K562 (cell line): ENCODE results near the gene COL26A1. TPM values are rescaled to one million over a fixed set of nuclear protein-coding genes. Genes with fewer than 3 reads are reported as not detected.

Source experiments
- ATAC-seq: fragments of 200-7000 bp; cut with Tn5 transposase; 3 replicates; pipeline ENCODE4 v1.9.1; 2020; ENCODE audit warnings: moderate library complexity
- BruUV-seq: library from RNA; stranded (reverse); fragments of 400-500 nt; replicated peaks from 2 replicates; lab custom pipeline; 2021; lab: Mats Ljungman, UMichigan
- CTCF ChIA-PET: fragments of 300-600 bp; formaldehyde crosslinking; extraction: SDS; loops from one replicate; lab custom pipeline; 2021; ENCODE audit warnings: low intra/inter-chr PET ratio; lab: Yijun Ruan, JAX
- POLR2A ChIA-PET: fragments of 300-600, 350-650 bp; sonication (Branson Sonifier 250); formaldehyde crosslinking; extraction: SDS; loops from one replicate; lab custom pipeline; 2021; ENCODE audit warnings: antibody characterized with exemption, inconsistent platforms; lab: Yijun Ruan, JAX
- DNase-seq, 4 experiments: peaks; one replicate each; pipeline versions ENCODE4 v3.0.0 to v3.0.0-alpha.2; 2011 to 2018; ENCODE audit warnings: low spot score in 3 of 4, mixed read lengths in 3 of 4; ENCODE audit errors: extremely low read depth in 1 of 4
- FAIRE-seq: peaks from 2 replicates; lab custom pipeline; 2011; peaks lifted over from hg19 to GRCh38; lab: Jason Lieb, UNC
- H2AFZ ChIP-seq: 2 replicates; pipeline ENCODE4 v1.6.0; 2011; ENCODE audit warnings: low read depth, low read length, control low read depth, inconsistent platforms
- H3K27ac ChIP-seq: fragments of 200-600 bp; 3 replicates; pipeline ENCODE4 v1.8.0; 2011; ENCODE audit warnings: low read depth, mild to moderate bottlenecking, control low read depth, inconsistent platforms, low read length, moderate library complexity, mixed read lengths; ENCODE audit errors: extremely low read depth
- H3K27me3 ChIP-seq, 2 experiments: fragments of 300-600 bp in 1 of 2; 2 replicates in 1 of 2; 3 replicates in 1 of 2; pipeline versions ENCODE4 v1.6.0 to v1.8.0; 2011; ENCODE audit warnings: inconsistent platforms in 2 of 2, low read length in 2 of 2, mild to moderate bottlenecking in 1 of 2, mixed read lengths in 1 of 2, moderate library complexity in 1 of 2; ENCODE audit not compliant: control insufficient read depth in 2 of 2, insufficient read depth in 2 of 2
- H3K36me3 ChIP-seq: fragments of 300-600 bp; 3 replicates; pipeline ENCODE4 v1.8.0; 2011; ENCODE audit warnings: mild to moderate bottlenecking, low read length, inconsistent platforms; ENCODE audit not compliant: control insufficient read depth, insufficient read depth
- H3K4me1 ChIP-seq, 2 experiments: fragments of 200-600 bp in 1 of 2; replicated peaks in 1 of 2; 2 replicates in 1 of 2; 3 replicates in 1 of 2; pipeline versions ENCODE4 v1.5.1 to v1.8.0; 2011; ENCODE audit warnings: inconsistent platforms in 2 of 2, low read length in 2 of 2, mild to moderate bottlenecking in 1 of 2, mixed read lengths in 1 of 2, moderate library complexity in 1 of 2; ENCODE audit not compliant: control insufficient read depth in 2 of 2, insufficient read depth in 2 of 2
- H3K4me2 ChIP-seq: 2 replicates; pipeline ENCODE4 v1.6.1; 2011; ENCODE audit warnings: low read length, control low read depth, inconsistent platforms, mixed read lengths; ENCODE audit not compliant: insufficient read depth
- H3K4me3 ChIP-seq: fragments of 200-600 bp; sonication (generic), shearing (Covaris generic); 2 replicates; pipeline ENCODE4 v1.5.1; 2016; ENCODE audit warnings: control low read depth, inconsistent platforms
- H3K79me2 ChIP-seq: fragments of 200-600 bp; 3 replicates; pipeline ENCODE4 v1.8.0; 2011; ENCODE audit warnings: low read length, inconsistent platforms; ENCODE audit not compliant: control insufficient read depth, insufficient read depth
- H3K9ac ChIP-seq, 2 experiments: 2 replicates each; pipeline versions ENCODE4 v1.6.0 to v1.6.1; 2011; ENCODE audit warnings: low read depth in 2 of 2, low read length in 2 of 2, control low read depth in 1 of 2, inconsistent platforms in 1 of 2, mild to moderate bottlenecking in 1 of 2, mixed read lengths in 1 of 2; ENCODE audit not compliant: insufficient read depth in 1 of 2
- H3K9me1 ChIP-seq: one replicate; pipeline ENCODE4 v1.6.0; 2011; ENCODE audit warnings: inconsistent platforms, mild to moderate bottlenecking, low read length, moderate library complexity; ENCODE audit not compliant: control insufficient read depth, insufficient read depth
- H3K9me3 ChIP-seq: replicated peaks from 2 replicates; pipeline ENCODE4 v1.5.1; 2011; ENCODE audit warnings: low read depth, low read length, inconsistent platforms; ENCODE audit not compliant: control insufficient read depth, insufficient read depth
- H4K20me1 ChIP-seq: replicated peaks from 2 replicates; pipeline ENCODE4 v1.6.1; 2011; ENCODE audit warnings: low read length, inconsistent platforms, mixed read lengths; ENCODE audit not compliant: control insufficient read depth, insufficient read depth
- CC2D1A ChIP-seq: fragments of 450-650 bp; IDR thresholded peaks from 2 replicates; pipeline ENCODE4 v1.6.1; 2017; ENCODE audit warnings: mild to moderate bottlenecking
- CHD4 ChIP-seq: fragments of 200-600 bp; sonication (generic); IDR thresholded peaks from 3 replicates; pipeline ENCODE4 v1.6.1; 2012; ENCODE audit warnings: low read depth, mild to moderate bottlenecking, mixed read lengths, low read length, inconsistent platforms; ENCODE audit not compliant: insufficient read depth, insufficient replicate concordance, poor library complexity, severe bottlenecking
- MCM7 ChIP-seq, 2 experiments: fragments of 450-650 bp; IDR thresholded peaks; 2 replicates each; pipeline ENCODE4 v1.6.1; 2016 to 2018
- RBM17 ChIP-seq: fragments of 200-400 bp; formaldehyde crosslinking; IDR thresholded peaks from 2 replicates; pipeline ENCODE4 v1.6.1; 2017; ENCODE audit warnings: low read depth, mild to moderate bottlenecking, low read length, borderline replicate concordance
- TBP ChIP-seq: optimal IDR thresholded peaks from 2 replicates; pipeline ENCODE3; 2011; ENCODE audit warnings: low read depth, low read length, improper control_type of control experiment
- ZNF121 ChIP-seq: sonication (generic); formaldehyde crosslinking; conservative IDR thresholded peaks from 2 replicates; pipeline ENCODE4 v1.8.0; 2022; ENCODE audit warnings: missing genetic modification reagents
- ZNF431 ChIP-seq: sonication (generic); formaldehyde crosslinking; IDR thresholded peaks from 2 replicates; pipeline ENCODE4 v1.8.0; 2022; ENCODE audit warnings: mild to moderate bottlenecking, missing genetic modification reagents
- ZNF785 ChIP-seq: fragments of 250-450 bp; sonication (Bioruptor Pico); IDR thresholded peaks from 2 replicates; pipeline ENCODE4 v1.4.0; 2020; ENCODE audit warnings: mild to moderate bottlenecking
- WGBS: fragments of 100-300 bp; shearing (Covaris generic); methylation state at CpG from one replicate; pipeline ENCODE4 v1.1.6; 2016; ENCODE audit warnings: low coverage, mixed read lengths; ENCODE audit not compliant: insufficient coverage; ENCODE audit errors: missing lambda C conversion rate; 5-methylcytosine and 5-hydroxymethylcytosine counted together
- in situ Hi-C: fragments of 300-500 bp; cut with MboI; formaldehyde crosslinking; loops from 4 replicates; pipeline ENCODE4 v1.15.0; 2018; ENCODE audit warnings: inconsistent platforms, mixed read lengths
- intact Hi-C: fragments of 100-400 bp; cut with micrococcal nuclease; formaldehyde crosslinking; loops from 2 replicates; pipeline ENCODE4 v1.14.2; 2022
- polyA plus RNA-seq, 8 experiments: library from polyadenylated mRNA; depleted of rRNA in 4 of 8; stranded (reverse) in 5 of 8; unstranded in 3 of 8; fragments of >200 nt; fragmentation: Nextera tagmentation in 2 of 8; fragmentation: Illumina TruSeq in 1 of 8; extraction: Ambion mirVana in 2 of 8; extraction: Trizol in 1 of 8; gene quantifications; 2 replicates each; pipeline versions ENCODE4 v1.2.1 to v1.2.3, GENCODE V29; 2011 to 2014; ENCODE audit warnings: inconsistent platforms in 1 of 8, missing spikeins in 1 of 8
- total RNA-seq, 7 experiments: library from RNA; depleted of rRNA in 6 of 7; stranded (reverse); fragments of >200 nt in 6 of 7; fragmentation: Illumina TruSeq in 2 of 7; extraction: Trizol in 2 of 7; gene quantifications; 2 replicates each; pipeline versions ENCODE4 v1.2.1 to v1.2.3, GENCODE V29; 2011 to 2021; ENCODE audit warnings: low replicate concordance in 1 of 7
- TF ChIP-seq, protein P1 (sequence below): fragments of 450-650 bp; IDR thresholded peaks from 2 replicates; pipeline ENCODE4 v1.6.1; 2016; ENCODE audit warnings: missing biosample characterization, missing genetic modification characterization
- TF ChIP-seq, protein P2 (sequence below): fragments of 450-650 bp; formaldehyde crosslinking; IDR thresholded peaks from 2 replicates; pipeline ENCODE4 v1.4.0; 2020; ENCODE audit warnings: mild to moderate bottlenecking, moderate library complexity

Gene COL26A1
- total and polyA plus RNA-seq, 9 of the 15 experiments (the other 6 are each of a cell fraction or from before 2014, with no cell fraction given): 0.04 to 0.39 (median 0.07) TPM; not detected in 5

DNA sequence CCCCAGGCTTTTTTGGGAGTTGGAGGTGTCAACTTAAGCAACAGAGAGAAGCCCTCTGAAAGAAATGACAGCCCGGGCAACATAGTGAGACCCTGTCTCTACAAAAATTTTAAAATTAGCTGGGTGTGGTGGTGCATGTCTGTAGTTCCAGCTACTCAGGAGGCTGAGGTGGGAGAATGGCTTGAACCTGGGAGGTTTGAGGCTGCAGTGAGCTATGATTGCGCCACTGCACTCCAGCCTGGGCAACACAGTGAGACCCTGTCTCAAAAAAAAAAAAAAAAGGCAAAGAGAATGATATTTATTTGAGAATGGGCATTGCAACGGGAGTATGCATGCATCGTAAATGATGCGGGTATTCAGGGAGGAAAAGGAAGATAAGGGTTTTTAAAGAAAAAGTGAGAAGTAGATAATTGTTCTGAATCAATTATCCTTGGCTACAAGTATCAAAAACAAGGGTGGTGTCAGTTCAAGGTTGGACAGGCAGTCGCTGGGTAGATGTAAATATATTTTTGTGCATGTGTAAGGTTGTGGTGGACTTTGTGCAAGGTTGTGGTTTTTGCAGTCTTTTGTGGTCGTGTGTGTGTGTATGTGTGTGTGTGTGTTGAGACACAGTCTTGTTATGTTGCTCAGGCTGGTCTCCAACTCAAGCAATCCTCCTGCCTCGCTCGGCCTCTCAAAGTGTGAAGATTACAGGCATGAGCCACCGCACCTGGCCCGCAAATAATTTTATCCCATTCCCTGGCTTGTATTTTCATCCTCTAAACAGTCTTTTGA, 65.6 kb downstream of the COL26A1 start:
- H3K4me3 ChIP-seq: no peak overlapping the region
- BruUV-seq: no TSS peak
- FAIRE-seq: peak; percentile 63
- intact Hi-C loops (no loop called here), in situ Hi-C loops (no loop called here)
- WGBS: 2% methylated on average over 11 of the region's 11 CpGs
- TF ChIP-seq ZNF121 (CRISPR knock-in tag) (peak; percentile 60), ZNF431 (CRISPR knock-in tag) (no peak)
- H3K79me2 ChIP-seq: no peaks in the 10 kb centered on the region
- ChIA-PET CTCF (interaction anchor here (0.6 kb wide), 1 partner anchor 807 kb away, joined by 4 read pairs; no protein-coding TSS in a partner anchor), POLR2A (no interaction called here)
- no peak for ATAC-seq
- no peaks in the 10 kb centered on the region for H3K36me3 ChIP-seq
- H4K20me1 ChIP-seq: no peaks in the 10 kb centered on the region; the same call in 1 of the 2 replicates
- no peaks in the 10 kb centered on the region for H3K4me1 ChIP-seq
- DNase-seq: no peak
- H3K4me2 ChIP-seq: no peak overlapping the region
- H2AFZ ChIP-seq: no peak overlapping the region
- H3K9me3 ChIP-seq: no peaks in the 10 kb centered on the region
- no peaks in the 10 kb centered on the region for H3K9me1 ChIP-seq
- no peak overlapping the region for H3K9ac ChIP-seq
- H3K27ac ChIP-seq: no peak overlapping the region
- H3K27me3 ChIP-seq: peaks cover 22 to 67% of the 10 kb centered on the region in 2 experiments

DNA sequence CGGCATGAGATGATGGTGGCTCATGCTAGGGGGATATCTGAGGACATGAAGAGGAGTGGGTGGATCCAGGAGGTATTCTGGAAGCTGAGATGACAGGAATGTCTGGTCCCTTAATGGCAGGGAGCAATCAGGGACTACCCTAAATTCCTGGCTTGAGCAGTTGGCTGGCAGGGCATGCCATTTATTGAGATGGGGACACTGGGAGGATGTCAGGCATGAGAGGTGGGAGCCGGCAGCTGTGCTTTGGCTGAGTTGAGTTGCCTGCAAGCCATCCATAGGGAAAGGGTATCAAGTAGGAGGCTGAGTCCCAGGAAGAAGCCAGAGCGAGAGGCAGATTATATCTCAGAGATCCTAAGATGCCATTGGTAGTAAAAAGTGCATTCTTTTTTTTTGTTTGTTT, 69.6 kb downstream of the COL26A1 start:
- no peaks in the 10 kb centered on the region for H3K9me3 ChIP-seq
- H3K4me1 ChIP-seq: peaks cover 0 to 9% of the 10 kb centered on the region in 2 experiments; a peak in 1 of 5 replicates
- H3K36me3 ChIP-seq: no peaks in the 10 kb centered on the region
- no peak overlapping the region for H3K4me3 ChIP-seq
- H4K20me1 ChIP-seq: peaks cover 3% of the 10 kb centered on the region; the same call in 1 of the 2 replicates
- H3K79me2 ChIP-seq: no peaks in the 10 kb centered on the region
- FAIRE-seq (no peak), DNase-seq (no peak), ATAC-seq (no peak)
- no peak overlapping the region for H3K4me2 ChIP-seq
- intact Hi-C loops: no loop called here
- ChIA-PET CTCF (no interaction called here), POLR2A (interaction anchor here (0.6 to 1.0 kb wide), 2 partner anchors 16 to 155 kb away, joined by 3 to 4 read pairs; no protein-coding TSS in a partner anchor)
- 2% methylated on average over 3 of the region's 3 CpGs for WGBS
- peaks cover 20 to 64% of the 10 kb centered on the region in 2 experiments for H3K27me3 ChIP-seq
- H2AFZ ChIP-seq: no peak overlapping the region
- no peaks in the 10 kb centered on the region for H3K9me1 ChIP-seq
- BruUV-seq: no TSS peak
- no peak overlapping the region for H3K9ac ChIP-seq
- H3K27ac ChIP-seq: no peak overlapping the region
- in situ Hi-C loops: no loop called here
- TF ChIP-seq CC2D1A (no peak), CHD4 (no peak), TBP (no peak), MCM7 (IDR thresholded peaks at IDR 0.05) (no peak), RBM17 (no peak), ZNF785 (CRISPR knock-in tag) (no peak)
- TF ChIP-seq, protein P1, sequence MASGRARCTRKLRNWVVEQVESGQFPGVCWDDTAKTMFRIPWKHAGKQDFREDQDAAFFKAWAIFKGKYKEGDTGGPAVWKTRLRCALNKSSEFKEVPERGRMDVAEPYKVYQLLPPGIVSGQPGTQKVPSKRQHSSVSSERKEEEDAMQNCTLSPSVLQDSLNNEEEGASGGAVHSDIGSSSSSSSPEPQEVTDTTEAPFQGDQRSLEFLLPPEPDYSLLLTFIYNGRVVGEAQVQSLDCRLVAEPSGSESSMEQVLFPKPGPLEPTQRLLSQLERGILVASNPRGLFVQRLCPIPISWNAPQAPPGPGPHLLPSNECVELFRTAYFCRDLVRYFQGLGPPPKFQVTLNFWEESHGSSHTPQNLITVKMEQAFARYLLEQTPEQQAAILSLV (tag): no peak
- TF ChIP-seq, protein P2, sequence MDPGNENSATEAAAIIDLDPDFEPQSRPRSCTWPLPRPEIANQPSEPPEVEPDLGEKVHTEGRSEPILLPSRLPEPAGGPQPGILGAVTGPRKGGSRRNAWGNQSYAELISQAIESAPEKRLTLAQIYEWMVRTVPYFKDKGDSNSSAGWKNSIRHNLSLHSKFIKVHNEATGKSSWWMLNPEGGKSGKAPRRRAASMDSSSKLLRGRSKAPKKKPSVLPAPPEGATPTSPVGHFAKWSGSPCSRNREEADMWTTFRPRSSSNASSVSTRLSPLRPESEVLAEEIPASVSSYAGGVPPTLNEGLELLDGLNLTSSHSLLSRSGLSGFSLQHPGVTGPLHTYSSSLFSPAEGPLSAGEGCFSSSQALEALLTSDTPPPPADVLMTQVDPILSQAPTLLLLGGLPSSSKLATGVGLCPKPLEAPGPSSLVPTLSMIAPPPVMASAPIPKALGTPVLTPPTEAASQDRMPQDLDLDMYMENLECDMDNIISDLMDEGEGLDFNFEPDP (CRISPR knock-in tag): no peak
